HG03060 (cell line): ENCODE measurements around the gene UBE2E1.
A peak's percentile ranks its signal among the peaks of the same experiment; 100 is the strongest.

Experiments
- ATAC-seq: cut with Tn5 transposase; IDR thresholded peaks from one replicate; pipeline ENCODE4 v1.9.1; 2021; ENCODE audit warnings: low read depth, moderate number of reproducible peaks; ENCODE audit not compliant: unreplicated experiment

The UBE2E1 gene

DNA sequence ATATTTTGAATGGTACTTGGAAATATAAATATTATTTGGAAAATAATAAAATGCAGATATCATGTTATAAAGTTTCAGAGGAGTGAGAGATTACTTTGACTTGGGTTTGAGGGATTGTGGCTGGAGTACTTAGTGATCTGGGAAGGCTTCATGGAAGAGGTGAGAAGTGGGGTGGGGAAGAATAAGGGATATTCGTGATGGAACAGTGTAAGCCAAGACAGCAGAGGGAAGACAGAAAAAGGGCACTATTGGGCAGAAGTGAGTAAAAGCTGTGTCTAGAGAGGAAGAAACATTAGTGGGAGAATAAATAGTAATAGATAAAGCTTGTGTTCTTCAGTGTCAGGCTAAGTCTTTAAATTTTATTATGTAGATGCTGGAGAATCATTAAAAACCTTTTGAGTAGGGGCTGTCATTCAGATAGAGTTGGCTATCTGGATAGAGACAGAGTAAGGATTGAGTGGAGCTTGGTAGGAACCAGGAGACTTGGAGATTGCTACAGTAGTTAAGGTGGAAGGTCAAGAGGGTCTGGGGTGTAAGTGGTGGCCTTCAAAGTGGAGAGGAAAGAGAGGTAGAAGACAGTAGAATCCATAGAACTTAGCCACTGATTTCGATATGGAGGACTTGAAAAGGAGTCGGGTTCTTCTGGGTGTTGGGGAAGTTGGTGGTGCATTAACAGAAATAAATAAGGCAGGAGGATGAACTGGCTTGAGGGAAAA lies 11.9 kb downstream of the UBE2E1 start:
- ATAC-seq: no peak

DNA sequence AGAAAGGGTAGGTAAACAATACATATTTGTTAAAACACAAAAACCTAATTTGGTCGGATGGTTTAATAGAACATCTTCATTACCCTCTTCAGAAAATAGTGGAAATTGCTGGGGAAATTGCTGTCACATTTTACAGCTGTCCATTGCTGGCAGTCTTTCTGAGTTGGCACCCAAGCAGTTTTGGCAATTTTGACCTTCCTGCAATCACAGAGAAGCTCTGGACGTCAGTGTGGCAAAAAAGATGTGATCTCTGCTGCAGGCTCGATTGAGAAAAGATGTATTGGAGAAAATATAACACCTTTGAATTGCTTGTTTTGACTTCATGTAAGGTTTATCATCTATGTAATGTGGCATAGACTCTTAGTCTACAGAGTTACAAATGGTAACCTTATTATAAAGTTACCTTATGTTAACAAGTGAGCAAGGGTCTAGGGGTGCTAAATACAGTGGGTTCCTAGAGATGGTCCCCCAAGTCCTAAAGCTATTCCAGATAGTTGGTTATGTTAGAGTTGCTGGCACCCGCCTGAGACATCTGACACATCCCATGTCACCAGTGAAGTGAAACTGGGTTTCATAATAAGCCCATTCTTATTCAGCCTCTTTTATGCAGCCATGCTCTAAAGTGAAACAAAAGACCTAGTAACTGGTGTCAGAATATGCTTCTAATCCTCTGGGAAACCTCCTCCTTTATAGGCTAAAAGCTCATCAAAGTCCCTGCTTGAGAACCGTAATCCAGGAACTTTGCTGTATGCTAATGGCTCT lies 14.0 kb downstream of the UBE2E1 start:
- ATAC-seq: peak; percentile 45

DNA sequence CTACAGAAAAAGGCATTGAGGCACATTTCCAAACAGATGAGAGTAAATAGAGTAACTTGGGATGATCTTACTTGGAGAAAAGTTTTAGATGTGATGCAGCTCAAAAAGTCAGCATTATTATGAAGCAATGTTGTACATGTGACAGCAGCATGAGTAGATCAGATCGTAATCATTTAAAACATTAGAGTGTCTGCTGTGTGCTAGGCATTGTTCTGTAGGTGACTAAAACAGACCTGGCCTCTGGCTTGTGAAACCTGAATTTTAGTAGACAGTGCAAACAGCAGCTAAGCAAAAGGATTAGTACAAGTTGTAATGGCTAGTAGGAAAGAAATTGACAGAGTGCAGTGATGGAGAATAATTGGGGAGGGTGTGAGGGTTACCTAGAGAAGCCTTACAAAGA lies 15.1 kb downstream of the UBE2E1 start:
- no peak for ATAC-seq

DNA sequence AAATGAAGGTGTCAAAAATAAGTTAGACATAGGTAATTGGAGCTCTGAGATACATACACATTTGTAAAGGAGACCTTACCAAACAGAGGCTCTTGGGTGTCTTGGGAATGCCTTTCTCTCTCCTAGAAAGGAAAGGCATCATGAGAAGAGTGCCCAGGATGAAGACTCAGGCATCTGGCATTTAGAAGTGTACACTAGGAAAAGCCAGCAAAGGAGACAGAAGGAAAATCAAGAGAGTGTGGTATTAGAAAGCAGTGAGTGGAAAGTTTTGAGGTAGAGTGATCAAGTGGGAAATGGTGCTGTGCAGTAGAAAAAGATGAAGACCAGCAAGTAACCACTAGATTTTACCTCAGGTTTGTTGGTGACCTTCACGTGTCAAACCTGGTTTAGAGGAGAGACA lies 16.1 kb downstream of the UBE2E1 start:
- no peak for ATAC-seq

DNA sequence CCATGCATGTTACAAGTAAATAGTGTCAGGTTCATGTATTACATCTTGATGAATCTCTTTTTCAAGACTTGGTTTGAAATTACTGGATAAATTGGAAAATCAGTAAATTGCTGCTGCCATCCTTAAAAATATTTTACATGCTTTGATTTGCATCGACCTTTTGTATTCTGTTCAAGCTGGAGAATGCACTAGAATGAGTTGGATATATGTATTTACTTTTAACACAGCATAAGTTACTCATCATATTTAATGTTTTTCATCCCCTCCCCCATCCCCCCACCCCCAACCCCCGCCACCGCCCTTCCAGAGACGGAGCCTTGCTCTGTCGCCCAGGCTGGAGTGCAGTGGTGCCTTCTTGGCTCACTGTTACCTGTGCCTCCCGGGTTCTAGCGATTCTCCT lies 16.8 kb downstream of the UBE2E1 start:
- no peak for ATAC-seq

DNA sequence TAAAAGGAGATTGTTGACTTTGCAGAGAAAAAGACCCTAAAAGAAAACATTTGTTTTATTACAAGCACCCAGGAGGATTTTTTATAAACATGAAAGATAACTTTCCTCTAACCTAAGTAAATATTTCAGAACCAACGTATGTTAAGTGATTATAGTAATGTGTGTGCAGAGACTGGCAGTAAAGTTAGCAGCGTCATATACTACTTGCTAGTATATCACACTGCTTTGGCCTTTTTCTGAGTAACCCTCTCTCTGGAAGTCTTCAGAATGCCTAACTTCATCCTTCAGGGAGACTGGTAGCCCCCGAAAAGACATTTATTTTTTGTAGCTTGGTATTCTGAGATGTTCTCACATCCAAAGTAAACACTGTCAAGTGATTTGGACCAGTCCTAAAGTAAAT lies 17.9 kb downstream of the UBE2E1 start:
- ATAC-seq: no peak

DNA sequence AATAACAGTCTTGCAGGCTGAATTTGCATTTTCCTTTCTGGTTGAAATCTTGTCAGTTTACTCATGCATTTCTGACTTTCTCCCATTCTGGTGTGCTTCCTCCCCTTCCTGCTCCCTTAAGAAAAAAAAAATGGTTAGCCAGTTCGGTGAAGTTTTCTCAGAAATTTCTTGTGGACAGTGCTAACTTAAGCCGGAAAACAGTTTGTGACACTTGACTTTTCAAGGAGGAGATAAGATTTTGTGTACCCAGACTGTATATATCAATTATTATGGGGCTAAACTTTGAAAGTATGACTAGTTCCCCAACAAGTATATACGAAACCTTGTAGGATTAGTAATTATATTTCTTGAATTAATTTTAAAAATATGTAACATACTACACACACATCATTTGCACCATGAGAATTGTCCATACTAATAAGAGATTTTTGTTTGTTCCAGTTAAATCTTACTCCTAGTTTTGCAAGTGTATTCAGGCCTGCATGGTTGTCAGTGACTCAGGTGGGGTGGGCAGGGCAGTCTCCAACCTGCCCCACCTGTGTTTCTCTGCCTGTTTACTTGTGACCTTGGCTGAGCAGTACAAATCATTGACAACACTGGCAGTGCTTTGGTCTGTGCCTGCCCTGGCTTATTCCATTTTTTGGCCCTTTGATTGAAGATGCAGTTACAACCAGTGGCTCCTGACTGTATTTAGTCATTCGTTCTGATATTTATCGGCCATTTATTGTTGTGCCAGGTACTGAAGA lies 19.1 kb downstream of the UBE2E1 start:
- no peak for ATAC-seq

DNA sequence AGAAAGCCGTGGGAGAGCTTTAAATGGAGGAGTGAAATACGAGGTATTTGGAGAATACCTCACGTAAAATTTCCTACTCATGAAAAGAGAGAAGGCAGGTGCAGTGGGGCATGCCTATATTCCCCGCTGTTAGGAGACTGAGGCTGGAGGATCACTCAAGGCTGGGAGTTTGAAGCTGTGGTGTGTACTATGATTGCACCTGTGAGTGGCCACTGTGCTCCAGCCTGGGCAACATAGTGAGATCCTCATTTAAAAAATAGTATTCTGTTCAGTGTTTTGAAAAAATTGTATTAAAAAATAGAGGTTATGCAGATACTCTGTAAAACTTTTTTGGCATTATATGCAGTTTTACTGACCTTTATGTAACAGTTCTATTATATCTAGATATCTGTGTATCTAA lies 20.0 kb downstream of the UBE2E1 start:
- ATAC-seq: no peak

DNA sequence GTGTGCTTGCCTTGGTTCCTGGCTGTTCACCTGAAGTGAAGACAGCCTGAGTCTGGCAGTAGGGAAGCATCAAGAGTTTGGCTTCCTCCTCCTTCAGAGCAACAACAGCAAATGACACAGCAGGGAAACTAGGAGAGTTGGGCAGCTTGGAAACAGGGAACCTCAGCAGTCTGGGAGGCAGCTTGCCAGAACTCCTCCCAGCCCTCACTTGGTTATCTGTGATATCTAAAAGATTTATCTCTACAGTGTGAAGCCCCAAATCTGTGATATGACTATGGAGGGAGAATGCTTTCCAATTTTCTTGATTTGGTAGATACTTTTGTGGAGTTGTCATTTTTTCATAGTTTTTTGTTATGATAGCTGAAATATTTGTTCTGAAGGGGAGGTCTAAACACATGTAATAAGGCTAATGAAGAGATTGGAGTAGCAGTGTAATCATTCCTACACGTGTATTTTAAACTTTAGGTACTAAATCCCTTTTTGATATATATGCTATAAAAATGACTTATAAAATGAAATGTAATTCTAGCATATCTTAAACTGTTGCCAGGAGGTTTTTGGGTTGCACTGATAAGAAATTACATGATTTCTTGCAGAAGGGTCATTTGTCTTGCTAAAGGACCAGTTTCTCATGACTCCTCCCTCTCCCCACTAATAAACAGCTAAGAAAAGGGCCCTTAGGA lies 20.8 kb downstream of the UBE2E1 start:
- no peak for ATAC-seq

DNA sequence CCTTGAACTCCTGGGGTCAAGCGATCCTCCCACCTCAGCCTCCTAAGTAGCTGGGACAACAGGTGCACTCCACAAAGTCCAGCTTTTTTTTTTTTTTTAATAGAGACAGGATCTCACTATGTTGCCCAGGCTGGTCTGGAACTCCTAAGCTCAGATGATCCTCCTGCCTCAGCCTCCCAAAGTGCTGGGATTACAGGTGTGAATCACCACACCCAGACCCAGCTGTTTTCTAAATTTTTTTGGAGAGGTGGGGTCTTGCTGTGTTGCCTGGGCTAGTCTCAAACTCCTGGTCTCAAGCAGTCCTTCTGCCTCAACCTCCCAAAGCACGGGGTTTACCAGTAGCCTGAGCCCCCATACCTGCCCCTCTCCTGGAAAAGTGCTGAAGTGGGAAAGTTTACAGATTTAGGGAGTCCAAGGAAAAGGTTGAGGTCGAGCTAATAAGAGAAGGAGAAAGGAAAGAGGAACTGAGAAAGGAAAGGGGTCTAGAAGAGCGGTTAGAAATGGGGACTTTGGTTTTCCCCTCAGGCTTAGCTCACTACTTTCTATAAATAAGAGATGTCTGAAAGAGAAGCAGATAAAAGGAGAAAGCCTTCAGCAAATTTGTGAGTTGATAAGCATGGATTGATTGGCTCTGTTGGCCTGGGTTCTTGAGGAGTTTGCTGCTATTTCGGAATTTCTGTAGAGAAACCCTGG lies 23.6 kb downstream of the UBE2E1 start:
- ATAC-seq: peak; percentile 44

DNA sequence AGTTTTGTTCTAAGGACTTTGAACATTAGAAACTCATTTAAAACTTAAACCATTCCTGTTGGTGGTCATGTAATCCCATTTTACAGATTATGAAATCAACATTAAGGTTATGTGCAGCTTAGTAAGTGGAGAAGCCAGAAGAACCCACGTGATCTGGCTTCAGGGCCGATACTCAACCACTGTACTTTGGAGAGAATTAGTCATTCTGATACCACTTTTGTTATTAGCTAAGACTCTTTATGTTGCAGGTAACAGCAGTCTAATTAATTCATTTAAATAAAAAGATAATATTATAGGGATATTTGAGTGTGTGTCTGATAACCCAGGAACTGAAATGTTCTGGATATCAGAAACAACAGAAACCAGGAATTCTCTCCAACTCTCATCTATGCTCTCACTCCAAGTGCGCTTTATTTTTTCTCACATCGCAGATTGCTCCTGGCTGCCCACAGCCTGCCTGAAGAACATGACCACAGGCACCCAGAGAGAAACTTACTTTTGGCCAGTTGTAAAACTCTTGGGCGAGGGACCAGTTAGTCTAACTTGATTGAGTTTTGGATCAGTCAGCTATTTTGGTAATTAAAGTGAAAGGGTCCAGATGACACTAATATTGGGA lies 25.2 kb downstream of the UBE2E1 start:
- peak; percentile 80 for ATAC-seq

DNA sequence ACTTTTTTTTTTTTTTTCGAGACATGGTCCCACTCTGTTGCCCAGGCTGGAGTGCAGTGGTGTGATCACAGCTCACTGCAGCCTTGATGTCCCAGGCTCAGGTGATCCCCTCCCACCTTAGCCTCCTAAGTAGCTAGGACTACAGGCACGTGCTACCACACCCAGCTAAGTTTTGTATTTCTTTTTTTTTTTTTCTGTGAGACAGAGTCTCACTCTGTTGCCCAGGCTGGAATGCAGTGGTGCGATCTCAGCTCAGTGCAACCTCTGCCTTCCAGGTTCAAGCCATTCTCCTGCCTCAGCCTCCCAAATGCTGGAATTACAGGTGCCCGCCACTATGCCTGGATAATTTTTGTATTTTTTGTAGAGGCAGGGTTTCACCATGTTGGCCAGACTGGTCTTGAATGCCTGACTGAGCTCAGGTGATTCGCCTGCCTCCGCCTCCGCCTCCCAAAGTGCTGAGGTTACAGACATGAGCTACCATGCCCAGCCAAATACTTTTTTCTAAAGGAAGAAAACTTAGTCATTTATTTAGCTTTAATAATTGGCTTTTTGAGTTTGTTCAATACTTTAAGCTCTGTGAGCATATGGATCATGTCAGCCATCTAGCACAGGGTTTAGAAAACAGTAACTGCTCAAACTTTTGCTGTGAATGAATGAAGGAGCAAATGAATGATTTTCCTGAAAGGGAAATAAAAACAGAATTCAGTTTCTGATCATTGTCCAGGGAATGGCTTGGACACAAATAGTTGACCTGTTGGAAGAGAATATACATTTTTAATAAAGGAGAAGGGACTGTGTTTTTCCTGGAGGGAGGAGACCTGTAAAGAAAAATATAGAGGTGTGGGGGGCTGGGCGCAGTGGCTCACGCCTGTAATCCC lies 26.0 kb downstream of the UBE2E1 start:
- peak; percentile 0 for ATAC-seq

DNA sequence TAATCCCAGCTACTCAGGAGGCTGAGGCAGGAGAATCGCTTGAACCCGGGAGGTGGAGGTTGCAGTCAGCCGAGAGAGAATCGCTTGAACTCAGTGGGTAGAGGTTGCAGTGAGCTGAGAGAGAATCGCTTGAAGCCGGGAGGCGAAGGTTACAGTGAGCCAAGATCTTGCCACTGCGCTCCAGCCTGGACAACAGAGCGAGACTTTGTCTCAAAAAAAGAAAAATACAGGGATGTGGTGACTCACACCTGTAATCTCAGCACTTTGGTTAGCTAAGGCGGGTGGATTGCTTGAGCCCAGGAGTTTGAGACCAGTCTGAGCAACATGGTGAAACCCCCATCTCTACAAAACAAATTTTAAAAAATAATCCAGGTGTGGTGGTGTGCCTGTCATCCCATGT lies 26.8 kb downstream of the UBE2E1 start:
- no peak for ATAC-seq

DNA sequence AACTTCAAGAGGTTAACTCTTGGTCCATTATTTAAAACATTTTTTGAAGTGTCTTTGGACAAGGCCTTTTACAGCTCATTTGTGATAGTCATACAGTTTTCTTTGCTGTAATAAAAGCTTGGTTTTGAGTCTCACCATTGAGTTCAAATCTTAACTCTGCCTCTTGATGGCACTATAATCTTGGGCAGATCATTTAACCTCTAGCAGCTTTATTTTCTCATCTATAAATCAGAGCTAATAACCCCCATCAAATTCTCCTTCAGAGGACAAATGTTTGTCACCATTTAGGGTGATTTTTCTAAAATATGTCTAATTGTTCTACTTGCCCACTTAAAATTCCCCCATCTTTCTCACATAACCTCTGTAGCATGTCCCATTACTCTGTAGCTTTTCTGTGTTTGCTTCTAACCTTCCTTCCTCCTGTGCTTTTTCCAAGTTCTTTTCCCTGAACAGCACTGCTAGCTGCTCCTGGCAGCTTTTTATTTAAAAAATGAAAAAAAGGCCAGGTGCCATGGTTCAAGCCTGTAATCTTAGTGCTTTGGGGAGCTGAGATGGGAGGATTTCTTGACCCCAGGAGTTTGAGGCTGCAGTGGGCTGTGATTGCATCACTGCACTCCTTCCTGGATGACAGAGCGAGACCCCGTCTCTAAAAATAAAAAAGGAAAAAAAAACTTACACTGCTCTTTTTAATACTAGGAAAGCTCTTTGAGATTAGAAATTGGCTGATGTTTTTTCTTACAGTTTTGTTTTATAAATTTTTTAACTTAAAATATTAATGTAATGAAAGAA lies 28.5 kb downstream of the UBE2E1 start:
- ATAC-seq: no peak

DNA sequence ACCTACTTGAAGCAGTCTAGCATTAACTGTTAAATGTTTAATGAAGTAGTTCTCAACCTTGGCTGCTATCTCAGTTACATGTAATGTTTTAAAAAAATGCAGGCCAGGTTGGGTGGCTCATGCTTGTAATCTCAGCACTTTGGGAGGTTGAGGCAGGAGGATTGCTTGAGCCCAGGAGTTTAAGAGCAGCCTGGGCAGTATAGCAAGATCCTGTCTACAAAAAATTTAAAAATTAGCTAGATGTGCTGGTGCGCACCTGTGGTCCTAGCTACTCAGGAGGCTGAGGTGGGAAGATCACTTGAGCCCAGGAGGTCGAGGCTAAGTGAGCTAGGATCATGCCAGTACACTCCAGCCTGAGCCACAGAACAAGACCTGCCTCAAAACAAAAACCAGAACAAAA lies 29.3 kb downstream of the UBE2E1 start:
- ATAC-seq: no peak

DNA sequence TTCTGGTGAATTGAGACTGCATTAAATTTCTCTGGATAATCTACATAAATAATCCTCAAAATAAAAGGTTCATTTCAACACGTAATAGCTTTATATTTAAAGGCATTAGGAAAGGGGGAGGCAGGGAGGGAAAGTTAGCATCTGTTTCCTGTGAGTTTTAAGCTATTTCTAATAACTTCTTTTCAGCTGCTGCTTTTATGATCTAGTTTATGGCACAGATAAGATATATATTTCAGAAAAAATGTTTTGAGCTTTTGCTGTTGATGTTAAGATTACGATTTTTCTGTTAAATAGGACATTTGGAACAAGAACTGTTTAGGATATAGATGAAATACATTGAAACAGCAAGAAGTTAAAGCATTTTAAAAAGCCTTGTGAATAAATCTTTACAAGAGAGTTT lies 30.0 kb downstream of the UBE2E1 start:
- no peak for ATAC-seq

DNA sequence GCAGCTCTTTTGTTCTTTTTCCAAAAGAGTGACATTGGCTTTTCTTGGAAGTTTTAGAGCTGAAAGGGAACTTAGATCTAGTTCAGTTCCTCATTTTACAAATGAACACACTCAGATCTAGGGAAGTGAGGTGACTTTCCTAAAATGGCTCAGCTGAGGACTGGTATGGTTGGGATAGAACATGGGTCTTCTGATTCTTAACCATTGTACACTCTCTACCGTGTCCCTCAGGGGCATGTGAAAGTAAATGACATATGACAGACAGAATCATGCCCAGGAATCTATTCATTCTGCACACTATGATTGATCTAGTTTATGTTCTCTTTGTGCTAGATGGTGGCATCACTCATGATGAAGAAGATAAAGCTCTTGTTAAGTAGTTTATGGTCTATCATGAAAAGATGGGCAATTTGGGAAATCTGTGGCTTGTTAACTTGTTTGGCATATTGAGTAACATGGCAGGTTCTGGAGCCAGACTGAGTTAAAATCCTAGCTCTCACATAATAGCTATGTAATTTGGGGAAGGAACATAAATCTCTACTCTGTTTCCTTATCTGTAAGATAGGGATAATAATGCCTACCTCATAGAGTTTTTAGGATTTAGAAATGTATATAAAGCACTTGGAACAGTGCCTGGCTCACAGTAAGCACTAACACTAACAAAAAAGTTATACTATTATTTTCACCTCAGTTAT lies 30.9 kb downstream of the UBE2E1 start:
- no peak for ATAC-seq

DNA sequence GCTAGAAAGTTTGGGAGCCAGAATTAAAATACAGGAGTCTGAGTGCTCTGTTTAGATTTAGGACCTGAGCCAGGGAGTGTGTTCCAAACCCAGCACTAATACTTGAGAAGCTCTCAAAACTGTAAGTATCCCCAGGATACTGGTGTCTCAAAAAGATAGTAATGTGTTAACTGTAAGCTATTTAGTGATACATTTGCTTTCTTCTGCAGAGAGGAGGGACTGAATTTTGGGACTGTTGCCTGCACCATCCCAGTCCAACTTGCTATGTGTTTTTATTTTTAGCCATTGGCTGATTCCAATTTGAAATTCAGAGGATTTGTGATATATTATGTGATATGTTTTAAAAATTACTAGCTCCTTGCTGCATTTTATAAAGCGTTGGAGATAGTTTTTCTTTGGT lies 31.5 kb downstream of the UBE2E1 start:
- no peak for ATAC-seq
